A549 (cell line): ENCODE measurements around the gene NAV2. TPM values are rescaled to one million over a fixed set of nuclear protein-coding genes. Genes with fewer than 3 reads are reported as not detected.
A peak's percentile ranks its signal among the peaks of the same experiment; 100 is the strongest.

Source experiments
- ATAC-seq, 2 experiments: fragments of 200-7000 bp in 1 of 2; fragments of >200 bp in 1 of 2; cut with Nextera tagmentation in 1 of 2; cut with Tn5 transposase in 1 of 2; 3 replicates each; pipeline versions ENCODE4 v1.8.0 to v1.9.1; 2018 to 2020; ENCODE audit warnings: mild to moderate bottlenecking in 1 of 2, moderate library complexity in 1 of 2
- CTCF ChIA-PET: fragments of 300-600 bp; sonication (Branson Sonifier 250); formaldehyde crosslinking; extraction: SDS; loops from one replicate; lab custom pipeline; 2021; ENCODE audit warnings: antibody characterized with exemption, inconsistent platforms; lab: Yijun Ruan, JAX
- POLR2A ChIA-PET: fragments of 350-600 bp; formaldehyde crosslinking; extraction: SDS; loops from one replicate; lab custom pipeline; 2021; ENCODE audit warnings: antibody characterized with exemption, inconsistent platforms; lab: Yijun Ruan, JAX
- DNase-seq, 2 experiments: peaks; one replicate each; pipeline versions ENCODE4 v3.0.0 to v3.0.0-alpha.2; 2011 to 2016; ENCODE audit warnings: low read depth in 1 of 2, low spot score in 1 of 2
- FAIRE-seq: peaks from 2 replicates; lab custom pipeline; 2011; peaks lifted over from hg19 to GRCh38; lab: Jason Lieb, UNC
- H3K27ac ChIP-seq, 2 experiments: fragments of >200 bp; sonication (Bioruptor Twin); formaldehyde crosslinking; 3 replicates each; pipeline ENCODE4 v1.5.1; 2016 to 2017
- H3K4me1 ChIP-seq: fragments of >200 bp; sonication (Bioruptor Twin); formaldehyde crosslinking; 3 replicates; pipeline ENCODE4 v1.6.1; 2016
- H3K4me2 ChIP-seq: fragments of >200 bp; sonication (Bioruptor Twin); formaldehyde crosslinking; 3 replicates; pipeline ENCODE4 v1.6.1; 2016
- H3K4me3 ChIP-seq: fragments of >200 bp; sonication (Bioruptor Twin); formaldehyde crosslinking; 3 replicates; pipeline ENCODE4 v1.5.1; 2016
- H3K9me3 ChIP-seq: fragments of >200 bp; sonication (Bioruptor Twin); formaldehyde crosslinking; 3 replicates; pipeline ENCODE4 v1.6.1; 2016
- BHLHE40 ChIP-seq: IDR thresholded peaks from 2 replicates; pipeline ENCODE4 v1.6.1; 2012; ENCODE audit warnings: low read depth, low read length, inconsistent platforms
- CHD2 ChIP-seq: fragments of 150-350 bp; IDR thresholded peaks from 2 replicates; pipeline ENCODE4 v1.6.1; 2014; ENCODE audit warnings: low read length; ENCODE audit not compliant: partially characterized antibody
- CHD4 ChIP-seq: fragments of 200-600 bp; sonication (generic); IDR thresholded peaks from 2 replicates; pipeline ENCODE4 v1.6.1; 2016; ENCODE audit warnings: antibody characterized with exemption, mild to moderate bottlenecking, borderline replicate concordance
- EHMT2 ChIP-seq: fragments of 200-600 bp; sonication (generic); IDR thresholded peaks from 2 replicates; pipeline ENCODE4 v1.6.1; 2016; ENCODE audit warnings: antibody characterized with exemption, low read depth, mild to moderate bottlenecking, moderate library complexity
- ESRRA ChIP-seq: fragments of 150-350 bp; IDR thresholded peaks from 2 replicates; pipeline ENCODE4 v1.6.1; 2014; ENCODE audit warnings: mild to moderate bottlenecking, low read length, borderline replicate concordance
- FOXS1 ChIP-seq: fragments of 250-450 bp; sonication (Bioruptor Pico); IDR thresholded peaks from 2 replicates; pipeline ENCODE4 v1.5.0; 2020; ENCODE audit warnings: mild to moderate bottlenecking, moderate library complexity
- GATA3 ChIP-seq: IDR thresholded peaks from 2 replicates; pipeline ENCODE4 v1.6.1; 2012; ENCODE audit warnings: borderline replicate concordance
- HDAC2 ChIP-seq: fragments of 200-600 bp; sonication (generic); IDR thresholded peaks from 2 replicates; pipeline ENCODE4 v1.6.1; 2016
- HOXB13 ChIP-seq: fragments of 250-450 bp; sonication (Bioruptor Pico); IDR thresholded peaks from 2 replicates; pipeline ENCODE4 v1.5.0; 2020; ENCODE audit warnings: low read depth, mild to moderate bottlenecking, moderate library complexity
- JUN ChIP-seq, 2 experiments: fragments of >200 bp; sonication (Bioruptor Twin); formaldehyde crosslinking; IDR thresholded peaks; 2 replicates in 1 of 2; 3 replicates in 1 of 2; pipeline ENCODE4 v1.6.1; 2016 to 2017
- NFE2L2 ChIP-seq: fragments of 150-350 bp; conservative IDR thresholded peaks from 2 replicates; pipeline ENCODE4 v1.6.1; 2014; ENCODE audit warnings: low read length
- NPAS2 ChIP-seq: fragments of 250-450 bp; sonication (Bioruptor Pico); IDR thresholded peaks from 2 replicates; pipeline ENCODE4 v1.8.0; 2022; ENCODE audit warnings: mild to moderate bottlenecking, moderate library complexity, borderline replicate concordance
- POLR2A ChIP-seq: IDR thresholded peaks from 2 replicates; pipeline ENCODE4 v1.6.1; 2012; ENCODE audit warnings: mild to moderate bottlenecking, low read length
- RAD21 ChIP-seq, 2 experiments: fragments of >200 bp in 1 of 2; sonication (Bioruptor Twin) in 1 of 2; formaldehyde crosslinking in 1 of 2; IDR thresholded peaks in 1 of 2; conservative IDR thresholded peaks in 1 of 2; 2 replicates in 1 of 2; 3 replicates in 1 of 2; pipeline ENCODE4 v1.6.1; 2012 to 2018; ENCODE audit warnings: inconsistent platforms in 1 of 2
- RARB ChIP-seq: fragments of 250-450 bp; sonication (Bioruptor Pico); IDR thresholded peaks from 2 replicates; pipeline ENCODE4 v1.8.0; 2021; ENCODE audit warnings: mild to moderate bottlenecking, moderate library complexity
- SMC3 ChIP-seq: fragments of >200 bp; sonication (Bioruptor Twin); formaldehyde crosslinking; IDR thresholded peaks from 3 replicates; pipeline ENCODE4 v1.6.1; 2018; ENCODE audit warnings: inconsistent platforms
- ZFP36 ChIP-seq: fragments of 450-650 bp; IDR thresholded peaks from 2 replicates; pipeline ENCODE4 v1.6.1; 2014; ENCODE audit warnings: borderline replicate concordance; ENCODE audit not compliant: partially characterized antibody
- ZSCAN20 ChIP-seq: fragments of 250-450 bp; sonication (Bioruptor Pico); IDR thresholded peaks from 2 replicates; pipeline ENCODE4 v1.8.0; 2022; ENCODE audit warnings: mild to moderate bottlenecking, moderate library complexity
- WGBS: methylation state at CpG from one replicate; pipeline ENCODE4 v1.1.6; 2017; ENCODE audit errors: missing lambda C conversion rate; 5-methylcytosine and 5-hydroxymethylcytosine counted together
- polyA plus RNA-seq, 4 experiments: library from polyadenylated mRNA; depleted of rRNA in 3 of 4; stranded (reverse); fragments of >200 nt; fragmentation: RNase III in 1 of 4; extraction: RNeasy Plus Mini Kit Qiagen cat#74134 plus additional on column Dnase treatment in 1 of 4; gene quantifications; 2 replicates in 3 of 4; 3 replicates in 1 of 4; pipeline ENCODE4 v1.2.3, GENCODE V29; 2011 to 2017
- TF ChIP-seq, protein P1 (sequence below): IDR thresholded peaks from 2 replicates; pipeline ENCODE4 v1.6.1; 2012
- TF ChIP-seq, protein P2 (sequence below): fragments of >200 bp; sonication (Bioruptor Twin); formaldehyde crosslinking; IDR thresholded peaks from 2 replicates; pipeline ENCODE4 v1.6.1; 2016
- TF ChIP-seq, protein P3 (sequence below): fragments of >200 bp; sonication (Bioruptor Twin); formaldehyde crosslinking; IDR thresholded peaks from 3 replicates; pipeline ENCODE4 v1.6.1; 2016
- TF ChIP-seq, protein P4 (sequence below): fragments of 250-450 bp; sonication (Bioruptor Pico); IDR thresholded peaks from 2 replicates; pipeline ENCODE4 v1.5.0; 2020; ENCODE audit warnings: low read depth, mild to moderate bottlenecking, moderate library complexity
- TF ChIP-seq, protein P5 (sequence below): fragments of 200-600 bp; sonication (generic); IDR thresholded peaks from 2 replicates; pipeline ENCODE4 v1.6.1; 2016; ENCODE audit warnings: antibody characterized with exemption, mild to moderate bottlenecking, moderate library complexity

The NAV2 gene
- polyA plus RNA-seq, 2 of the 4 experiments (the other 2 are of a cell fraction): 4.9 to 19.8 TPM

DNA sequence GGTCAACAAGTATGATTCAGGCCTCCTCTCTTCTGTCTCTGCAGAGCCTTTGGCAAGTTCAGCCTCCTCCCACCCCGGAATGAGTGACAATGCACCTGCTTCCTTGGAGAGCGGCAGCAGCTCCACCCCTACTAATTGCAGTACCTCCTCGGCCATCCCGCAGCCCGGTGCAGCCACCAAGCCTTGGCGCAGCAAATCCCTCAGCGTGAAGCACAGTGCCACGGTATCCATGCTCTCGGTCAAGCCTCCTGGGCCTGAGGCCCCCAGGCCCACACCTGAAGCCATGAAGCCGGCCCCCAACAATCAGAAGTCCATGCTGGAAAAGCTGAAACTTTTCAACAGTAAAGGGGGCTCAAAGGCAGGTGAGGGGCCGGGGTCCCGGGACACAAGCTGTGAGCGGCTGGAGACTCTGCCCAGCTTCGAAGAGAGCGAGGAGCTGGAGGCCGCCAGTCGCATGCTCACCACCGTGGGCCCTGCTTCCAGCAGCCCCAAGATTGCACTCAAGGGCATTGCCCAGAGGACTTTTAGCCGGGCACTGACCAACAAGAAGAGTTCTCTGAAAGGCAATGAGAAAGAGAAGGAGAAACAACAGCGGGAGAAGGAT is 220.6 kb downstream of the NAV2 start:
- no peak overlapping the region for H3K27ac ChIP-seq
- WGBS: 86% methylated on average over 11 of the region's 20 CpGs
- no peak overlapping the region for H3K4me3 ChIP-seq
- ChIA-PET POLR2A (no interaction called here), CTCF (interaction anchor here (1.2 to 6.9 kb wide), 9 partner anchors 8 to 421 kb away, joined by 3 to 84 read pairs (median 24); no protein-coding TSS in a partner anchor)
- H3K9me3 ChIP-seq: no peaks in the 10 kb centered on the region
- no peak overlapping the region for H3K4me2 ChIP-seq
- no peak for ATAC-seq
- peaks cover 12% of the 10 kb centered on the region; the same call in 2 of the 3 replicates for H3K4me1 ChIP-seq
- DNase-seq: no peak
- FAIRE-seq: no peak
- no peak for TF ChIP-seq HOXB13 (CRISPR knock-in tag)
- no peak for TF ChIP-seq CHD2
- TF ChIP-seq RAD21 (conservative IDR thresholded peaks at IDR 0.05 in 1 of 2, IDR thresholded peaks at IDR 0.05 in 1 of 2): no peak
- no peak for TF ChIP-seq CHD4
- no peak for TF ChIP-seq ZSCAN20
- TF ChIP-seq NPAS2: no peak
- no peak for TF ChIP-seq EHMT2
- TF ChIP-seq SMC3: no peak
- TF ChIP-seq, protein P1, sequence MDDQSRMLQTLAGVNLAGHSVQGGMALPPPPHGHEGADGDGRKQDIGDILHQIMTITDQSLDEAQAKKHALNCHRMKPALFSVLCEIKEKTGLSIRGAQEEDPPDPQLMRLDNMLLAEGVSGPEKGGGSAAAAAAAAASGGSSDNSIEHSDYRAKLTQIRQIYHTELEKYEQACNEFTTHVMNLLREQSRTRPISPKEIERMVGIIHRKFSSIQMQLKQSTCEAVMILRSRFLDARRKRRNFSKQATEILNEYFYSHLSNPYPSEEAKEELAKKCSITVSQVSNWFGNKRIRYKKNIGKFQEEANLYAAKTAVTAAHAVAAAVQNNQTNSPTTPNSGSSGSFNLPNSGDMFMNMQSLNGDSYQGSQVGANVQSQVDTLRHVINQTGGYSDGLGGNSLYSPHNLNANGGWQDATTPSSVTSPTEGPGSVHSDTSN: no peak
- TF ChIP-seq, protein P2, sequence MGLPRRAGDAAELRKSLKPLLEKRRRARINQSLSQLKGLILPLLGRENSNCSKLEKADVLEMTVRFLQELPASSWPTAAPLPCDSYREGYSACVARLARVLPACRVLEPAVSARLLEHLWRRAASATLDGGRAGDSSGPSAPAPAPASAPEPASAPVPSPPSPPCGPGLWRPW: no peak

DNA sequence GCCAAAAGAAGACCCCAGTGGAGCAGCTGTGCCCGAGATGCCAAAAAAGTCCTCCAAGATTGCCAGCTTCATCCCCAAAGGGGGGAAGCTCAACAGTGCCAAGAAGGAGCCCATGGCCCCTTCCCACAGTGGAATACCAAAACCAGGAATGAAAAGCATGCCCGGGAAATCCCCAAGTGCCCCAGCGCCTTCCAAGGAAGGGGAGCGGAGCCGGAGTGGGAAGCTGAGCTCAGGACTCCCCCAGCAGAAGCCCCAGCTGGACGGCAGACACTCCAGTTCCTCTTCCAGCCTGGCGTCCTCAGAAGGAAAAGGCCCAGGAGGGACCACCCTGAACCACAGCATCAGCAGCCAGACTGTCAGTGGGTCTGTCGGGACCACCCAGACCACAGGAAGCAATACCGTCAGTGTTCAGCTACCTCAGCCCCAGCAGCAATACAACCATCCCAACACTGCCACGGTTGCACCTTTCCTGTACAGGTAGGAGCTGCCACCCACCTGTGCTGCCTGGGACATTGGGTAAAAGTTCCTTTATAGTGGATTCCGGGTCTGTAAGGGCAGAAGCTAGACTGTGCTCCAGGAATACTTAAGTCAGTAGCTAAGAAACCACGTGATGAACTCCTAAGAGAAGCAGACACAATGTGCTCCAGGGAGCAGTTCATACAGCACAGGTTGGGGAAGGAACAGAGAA is 221.3 kb downstream of the NAV2 start:
- H3K4me1 ChIP-seq: peaks cover 12% of the 10 kb centered on the region; the same call in 2 of the 3 replicates
- no peak overlapping the region for H3K4me2 ChIP-seq
- FAIRE-seq: no peak
- no peak for DNase-seq
- ChIA-PET CTCF (interaction anchor here (1.2 to 6.9 kb wide), 11 partner anchors 9 to 421 kb away, joined by 3 to 84 read pairs (median 10); no protein-coding TSS in a partner anchor), POLR2A (no interaction called here)
- no peak overlapping the region for H3K27ac ChIP-seq
- ATAC-seq: no peak
- WGBS: 76% methylated on average over 12 of the region's 12 CpGs
- no peaks in the 10 kb centered on the region for H3K9me3 ChIP-seq
- no peak overlapping the region for H3K4me3 ChIP-seq
- TF ChIP-seq HDAC2: no peak
- TF ChIP-seq, protein P3, sequence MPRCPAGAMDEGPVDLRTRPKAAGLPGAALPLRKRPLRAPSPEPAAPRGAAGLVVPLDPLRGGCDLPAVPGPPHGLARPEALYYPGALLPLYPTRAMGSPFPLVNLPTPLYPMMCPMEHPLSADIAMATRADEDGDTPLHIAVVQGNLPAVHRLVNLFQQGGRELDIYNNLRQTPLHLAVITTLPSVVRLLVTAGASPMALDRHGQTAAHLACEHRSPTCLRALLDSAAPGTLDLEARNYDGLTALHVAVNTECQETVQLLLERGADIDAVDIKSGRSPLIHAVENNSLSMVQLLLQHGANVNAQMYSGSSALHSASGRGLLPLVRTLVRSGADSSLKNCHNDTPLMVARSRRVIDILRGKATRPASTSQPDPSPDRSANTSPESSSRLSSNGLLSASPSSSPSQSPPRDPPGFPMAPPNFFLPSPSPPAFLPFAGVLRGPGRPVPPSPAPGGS: no peak
- no peak for TF ChIP-seq ESRRA
- no peak for TF ChIP-seq BHLHE40

DNA sequence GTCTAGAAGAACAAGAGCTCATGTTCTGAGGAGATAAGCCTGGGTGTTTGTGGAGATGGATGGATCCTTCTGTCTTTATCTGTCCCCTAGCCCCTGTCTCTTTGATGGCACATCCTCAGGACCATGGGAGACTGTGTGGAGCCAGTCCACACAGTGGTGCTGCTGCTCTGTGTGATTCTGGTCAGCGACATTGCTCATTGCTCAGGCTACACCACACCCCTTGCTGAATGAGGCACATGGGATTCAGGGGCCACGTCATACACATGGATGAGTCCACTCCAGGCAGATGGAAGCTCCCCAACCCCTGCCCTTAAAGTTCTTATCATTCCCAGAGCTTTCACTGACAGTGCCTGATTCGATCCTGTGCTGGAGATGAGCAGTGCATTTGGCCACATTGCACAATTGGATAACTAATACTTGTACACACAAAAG is 222.2 kb downstream of the NAV2 start:
- FAIRE-seq (no peak), DNase-seq (no peak), ATAC-seq (peak; percentile 66 to 67)
- ChIA-PET POLR2A (no interaction called here), CTCF (interaction anchor here (1.2 to 6.9 kb wide), 12 partner anchors 9 to 420 kb away, joined by 3 to 84 read pairs (median 14); no protein-coding TSS in a partner anchor)
- 72% methylated on average over 3 of the region's 3 CpGs for WGBS
- Histone ChIP-seq H3K9me3 (no peaks in the 10 kb centered on the region), H3K4me2 (no peak overlapping the region; the same call in 2 of the 3 replicates), H3K4me3 (no peak overlapping the region), H3K27ac (no peak overlapping the region; a peak in 1 of 6 replicates), H3K4me1 (peaks cover 12% of the 10 kb centered on the region; the same call in 2 of the 3 replicates)
- TF ChIP-seq RARB (CRISPR knock-in tag): no peak
- TF ChIP-seq, protein P2: no peak
- TF ChIP-seq FOXS1 (CRISPR knock-in tag): no peak
- no peak for TF ChIP-seq NFE2L2
- no peak for TF ChIP-seq ZFP36
- TF ChIP-seq NPAS2: no peak
- no peak for TF ChIP-seq GATA3
- no peak for TF ChIP-seq POLR2A
- TF ChIP-seq, protein P4, sequence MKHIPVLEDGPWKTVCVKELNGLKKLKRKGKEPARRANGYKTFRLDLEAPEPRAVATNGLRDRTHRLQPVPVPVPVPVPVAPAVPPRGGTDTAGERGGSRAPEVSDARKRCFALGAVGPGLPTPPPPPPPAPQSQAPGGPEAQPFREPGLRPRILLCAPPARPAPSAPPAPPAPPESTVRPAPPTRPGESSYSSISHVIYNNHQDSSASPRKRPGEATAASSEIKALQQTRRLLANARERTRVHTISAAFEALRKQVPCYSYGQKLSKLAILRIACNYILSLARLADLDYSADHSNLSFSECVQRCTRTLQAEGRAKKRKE: no peak
- no peak for TF ChIP-seq JUN (IDR thresholded peaks at IDR 0.05)
- no peak for TF ChIP-seq HDAC2
- TF ChIP-seq, protein P5, sequence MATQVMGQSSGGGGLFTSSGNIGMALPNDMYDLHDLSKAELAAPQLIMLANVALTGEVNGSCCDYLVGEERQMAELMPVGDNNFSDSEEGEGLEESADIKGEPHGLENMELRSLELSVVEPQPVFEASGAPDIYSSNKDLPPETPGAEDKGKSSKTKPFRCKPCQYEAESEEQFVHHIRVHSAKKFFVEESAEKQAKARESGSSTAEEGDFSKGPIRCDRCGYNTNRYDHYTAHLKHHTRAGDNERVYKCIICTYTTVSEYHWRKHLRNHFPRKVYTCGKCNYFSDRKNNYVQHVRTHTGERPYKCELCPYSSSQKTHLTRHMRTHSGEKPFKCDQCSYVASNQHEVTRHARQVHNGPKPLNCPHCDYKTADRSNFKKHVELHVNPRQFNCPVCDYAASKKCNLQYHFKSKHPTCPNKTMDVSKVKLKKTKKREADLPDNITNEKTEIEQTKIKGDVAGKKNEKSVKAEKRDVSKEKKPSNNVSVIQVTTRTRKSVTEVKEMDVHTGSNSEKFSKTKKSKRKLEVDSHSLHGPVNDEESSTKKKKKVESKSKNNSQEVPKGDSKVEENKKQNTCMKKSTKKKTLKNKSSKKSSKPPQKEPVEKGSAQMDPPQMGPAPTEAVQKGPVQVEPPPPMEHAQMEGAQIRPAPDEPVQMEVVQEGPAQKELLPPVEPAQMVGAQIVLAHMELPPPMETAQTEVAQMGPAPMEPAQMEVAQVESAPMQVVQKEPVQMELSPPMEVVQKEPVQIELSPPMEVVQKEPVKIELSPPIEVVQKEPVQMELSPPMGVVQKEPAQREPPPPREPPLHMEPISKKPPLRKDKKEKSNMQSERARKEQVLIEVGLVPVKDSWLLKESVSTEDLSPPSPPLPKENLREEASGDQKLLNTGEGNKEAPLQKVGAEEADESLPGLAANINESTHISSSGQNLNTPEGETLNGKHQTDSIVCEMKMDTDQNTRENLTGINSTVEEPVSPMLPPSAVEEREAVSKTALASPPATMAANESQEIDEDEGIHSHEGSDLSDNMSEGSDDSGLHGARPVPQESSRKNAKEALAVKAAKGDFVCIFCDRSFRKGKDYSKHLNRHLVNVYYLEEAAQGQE: no peak
